Measurements from ENCODE around the gene PRTG.

GRCh38 chr15:55649058-55649423 lies 93.9 kb downstream of the PRTG start:
- TF ChIP-seq SIN3A (IDR thresholded peaks at IDR 0.05; ENCODE audit: borderline replicate concordance in 2 of 2, control insufficient read depth in 1 of 2, low read depth in 2 of 2, low read length in 2 of 2): no peak
- TF ChIP-seq RBM22 (IDR thresholded peaks at IDR 0.05; ENCODE audit: low read depth, low read length, poor library complexity, severe bottlenecking): no peak
- no peak for TF ChIP-seq C11orf30 (IDR thresholded peaks at IDR 0.05; ENCODE audit: low read depth)
- no peak for TF ChIP-seq POLR2AphosphoS5 (IDR thresholded peaks at IDR 0.05; ENCODE audit: control insufficient read depth, insufficient read depth, low read depth, low read length)
- TF ChIP-seq USF1 (CRISPR knock-in tag; IDR thresholded peaks at IDR 0.05): no peak
- TF ChIP-seq XRCC4 (IDR thresholded peaks at IDR 0.05; ENCODE audit: extremely low read depth, insufficient read depth, insufficient read length): no peak
- TF ChIP-seq, protein P1, sequence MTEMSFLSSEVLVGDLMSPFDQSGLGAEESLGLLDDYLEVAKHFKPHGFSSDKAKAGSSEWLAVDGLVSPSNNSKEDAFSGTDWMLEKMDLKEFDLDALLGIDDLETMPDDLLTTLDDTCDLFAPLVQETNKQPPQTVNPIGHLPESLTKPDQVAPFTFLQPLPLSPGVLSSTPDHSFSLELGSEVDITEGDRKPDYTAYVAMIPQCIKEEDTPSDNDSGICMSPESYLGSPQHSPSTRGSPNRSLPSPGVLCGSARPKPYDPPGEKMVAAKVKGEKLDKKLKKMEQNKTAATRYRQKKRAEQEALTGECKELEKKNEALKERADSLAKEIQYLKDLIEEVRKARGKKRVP (CRISPR knock-in tag; IDR thresholded peaks at IDR 0.05): no peak
- TF ChIP-seq ZNF609 (CRISPR knock-in tag; IDR thresholded peaks at IDR 0.05; ENCODE audit: borderline replicate concordance): no peak

All from K562 (cell line).